Measurements from ENCODE around the gene ZSCAN5C. TPM values are rescaled to one million over a fixed set of nuclear protein-coding genes. Genes with fewer than 3 reads are reported as not detected.
A peak's percentile ranks its signal among the peaks of the same experiment; 100 is the strongest.
"Not testable (repeated sequence)": the region's sequence is repeated elsewhere in the genome, so short reads cannot be mapped to it uniquely, and the experiment has no call there.

ZSCAN5C gene
- polyA plus RNA-seq, 4 donors, result 0.05 TPM; not detected in 3

GRCh38 chr19:56191115-56191514, 11.0 kb upstream of the ZSCAN5C start:
- no peak for DNase-seq (ENCODE audit: low read depth in 4 of 4, low spot score in 3 of 4)

GRCh38 chr19:56191711-56192110, 10.4 kb upstream of the ZSCAN5C start:
- DNase-seq (ENCODE audit: low read depth in 4 of 4, low spot score in 3 of 4), result no peak

- DNase-seq (ENCODE audit: low read depth in 4 of 4, low spot score in 3 of 4), result no peak
These were observed 8.0 kb upstream of the ZSCAN5C start for GRCh38 chr19:56193981-56194640.

GRCh38 chr19:56197646-56198045, 4.4 kb upstream of the ZSCAN5C start, which contains the start of gene ZSCAN5B:
Gene ZSCAN5B (minus strand): TSS chr19:56197783. CDS start chr19:56193052, 4,731 bp downstream.
- not testable (repeated sequence) for DNase-seq (ENCODE audit: low read depth in 4 of 4, low spot score in 3 of 4)

- no peak for DNase-seq (ENCODE audit: low read depth in 4 of 4, low spot score in 3 of 4)
These were observed 2.4 kb upstream of the ZSCAN5C start for GRCh38 chr19:56199687-56200086.

GRCh38 chr19:56207581-56207980, 5.5 kb downstream of the ZSCAN5C start:
- not testable (repeated sequence) for DNase-seq (ENCODE audit: low read depth in 4 of 4, low spot score in 3 of 4)

- no peak for DNase-seq (ENCODE audit: low read depth in 4 of 4, low spot score in 3 of 4)
These were observed 7.0 kb downstream of the ZSCAN5C start for GRCh38 chr19:56209091-56209490.

- DNase-seq (ENCODE audit: low read depth in 4 of 4, low spot score in 3 of 4), result not testable (repeated sequence)
These were observed 8.0 kb downstream of the ZSCAN5C start for GRCh38 chr19:56210036-56210435.

GRCh38 chr19:56211718-56212117, 9.6 kb downstream of the ZSCAN5C start:
- DNase-seq (ENCODE audit: low read depth in 4 of 4, low spot score in 3 of 4), result no peak

- peak in 2 of 4 donors; percentile 5 for DNase-seq (ENCODE audit: low read depth in 4 of 4, low spot score in 3 of 4)
These were observed 15.2 kb downstream of the ZSCAN5C start for GRCh38 chr19:56217039-56217949.

GRCh38 chr19:56218961-56219360, 16.9 kb downstream of the ZSCAN5C start:
- DNase-seq (ENCODE audit: low read depth in 4 of 4, low spot score in 3 of 4), result no peak

GRCh38 chr19:56221442-56221841, 19.4 kb downstream of the ZSCAN5C start:
- not testable (repeated sequence) for DNase-seq (ENCODE audit: low read depth in 4 of 4, low spot score in 3 of 4)

GRCh38 chr19:56221851-56222250, 19.8 kb downstream of the ZSCAN5C start:
- DNase-seq (ENCODE audit: low read depth in 4 of 4, low spot score in 3 of 4), result no peak

- no peak for DNase-seq (ENCODE audit: low read depth in 4 of 4, low spot score in 3 of 4)
These were observed 20.8 kb downstream of the ZSCAN5C start for GRCh38 chr19:56222901-56223300.

GRCh38 chr19:56223481-56223880, 21.4 kb downstream of the ZSCAN5C start:
- DNase-seq (ENCODE audit: low read depth in 4 of 4, low spot score in 3 of 4), result no peak

- DNase-seq (ENCODE audit: low read depth in 4 of 4, low spot score in 3 of 4), result no peak
These were observed 43.2 kb downstream of the ZSCAN5C start for GRCh38 chr19:56245121-56245740.

GRCh38 chr19:56245764-56246163, 43.7 kb downstream of the ZSCAN5C start:
- not testable (repeated sequence) for DNase-seq (ENCODE audit: low read depth in 4 of 4, low spot score in 3 of 4)

- not testable (repeated sequence) for DNase-seq (ENCODE audit: low read depth in 4 of 4, low spot score in 3 of 4)
These were observed 46.8 kb downstream of the ZSCAN5C start for GRCh38 chr19:56248736-56249338.

GRCh38 chr19:56252699-56253422, 50.8 kb downstream of the ZSCAN5C start:
- peak; percentile 34 to 65 (median 48) for DNase-seq (ENCODE audit: low read depth in 4 of 4, low spot score in 3 of 4)

- DNase-seq (ENCODE audit: low read depth in 4 of 4, low spot score in 3 of 4), result peak; percentile 35 to 44 (median 42)
These were observed 51.7 kb downstream of the ZSCAN5C start for GRCh38 chr19:56253737-56254136.
